Ramos (cell line): ENCODE results near the gene ATF6.

ENCODE experiments used
- in situ Hi-C: fragments of 300-500 bp; cut with MboI; formaldehyde crosslinking; loops from one replicate; pipeline ENCODE4 v1.14.3; 2022; ENCODE audit warnings: low sequenced_read_pairs; ENCODE audit not compliant: unreplicated experiment

Gene ATF6

GRCh38 chr1:161868832-161869231 is 102.7 kb downstream of the ATF6 start:
- in situ Hi-C loops: no loop called here

DNA sequence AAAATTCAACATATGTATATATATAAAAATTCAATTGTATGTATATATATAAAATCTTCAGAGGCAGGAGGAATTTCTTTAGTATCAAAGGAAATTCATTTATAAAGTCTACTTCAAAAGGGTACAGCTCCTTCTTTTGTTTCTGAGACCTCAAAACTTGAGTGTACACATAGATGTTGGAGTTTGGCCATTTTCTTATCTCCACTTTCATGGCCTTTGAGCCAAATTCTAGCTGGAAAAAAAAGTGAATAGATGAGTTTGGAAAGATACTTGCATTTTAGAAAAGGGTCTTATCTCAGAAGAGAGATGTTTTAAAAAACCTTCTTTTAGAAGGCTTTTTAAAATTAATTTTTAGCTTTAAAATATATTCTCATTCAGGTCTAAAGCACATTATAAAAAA is 103.2 kb downstream of the ATF6 start:
- in situ Hi-C loops: no loop called here

DNA sequence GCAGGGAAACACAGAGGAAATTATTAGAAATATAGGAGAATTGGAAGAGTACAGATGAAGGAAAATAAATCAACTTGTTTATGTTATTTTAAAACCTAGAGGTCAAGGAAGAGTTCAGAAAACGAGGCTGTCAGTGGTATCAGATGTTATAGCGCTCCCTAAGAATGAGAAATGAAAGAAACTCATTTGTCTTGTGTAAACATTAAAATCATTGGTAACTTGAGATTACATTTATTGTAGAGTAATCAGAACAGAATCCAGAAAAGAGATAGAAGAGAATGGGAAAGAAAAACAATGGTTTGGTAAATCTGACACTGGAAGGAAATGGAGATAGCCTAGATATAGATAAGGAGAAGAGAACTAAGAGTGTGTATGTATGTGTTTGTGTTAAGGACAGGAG is 106.4 kb downstream of the ATF6 start:
- in situ Hi-C loops: no loop called here

- in situ Hi-C loops: no loop called here
These were observed 113.1 kb downstream of the ATF6 start for GRCh38 chr1:161879261-161879660.

GRCh38 chr1:161884475-161884874 is 118.4 kb downstream of the ATF6 start:
- in situ Hi-C loops: no loop called here

- in situ Hi-C loops: no loop called here
These were observed 118.9 kb downstream of the ATF6 start for GRCh38 chr1:161885003-161885402.

- in situ Hi-C loops: no loop called here
These were observed 119.6 kb downstream of the ATF6 start for GRCh38 chr1:161885759-161886158.

- in situ Hi-C loops: no loop called here
These were observed 120.5 kb downstream of the ATF6 start for GRCh38 chr1:161886589-161886988.

DNA sequence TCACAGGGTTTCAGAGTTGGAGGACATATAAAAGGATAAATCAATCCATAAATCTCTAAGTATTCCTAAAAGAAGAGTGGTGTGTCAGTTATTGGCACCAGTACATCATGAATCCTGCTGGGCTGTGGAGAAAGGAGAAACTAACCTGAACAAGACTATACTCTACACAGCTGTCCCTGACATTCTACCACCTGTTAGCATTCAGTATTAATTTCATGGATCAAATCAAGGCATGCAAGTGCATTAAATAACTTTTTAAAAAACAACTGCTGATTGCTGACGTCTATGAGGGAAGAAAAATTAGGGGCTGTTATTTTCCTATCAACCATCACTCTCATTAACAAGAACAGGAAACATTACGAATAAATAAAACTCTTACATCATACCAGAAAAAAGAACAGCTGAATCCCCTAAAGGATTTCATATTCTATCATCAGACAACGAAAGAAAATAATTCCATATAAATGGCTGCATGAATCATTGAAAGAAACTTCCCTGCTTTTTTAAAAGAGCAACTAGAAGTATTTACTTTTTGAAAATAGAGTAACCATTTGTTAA is 121.7 kb downstream of the ATF6 start:
- in situ Hi-C loops: no loop called here

GRCh38 chr1:161890574-161890973 is 124.5 kb downstream of the ATF6 start:
- in situ Hi-C loops: no loop called here

GRCh38 chr1:161899091-161899490 is 133.0 kb downstream of the ATF6 start:
- in situ Hi-C loops: no loop called here

DNA sequence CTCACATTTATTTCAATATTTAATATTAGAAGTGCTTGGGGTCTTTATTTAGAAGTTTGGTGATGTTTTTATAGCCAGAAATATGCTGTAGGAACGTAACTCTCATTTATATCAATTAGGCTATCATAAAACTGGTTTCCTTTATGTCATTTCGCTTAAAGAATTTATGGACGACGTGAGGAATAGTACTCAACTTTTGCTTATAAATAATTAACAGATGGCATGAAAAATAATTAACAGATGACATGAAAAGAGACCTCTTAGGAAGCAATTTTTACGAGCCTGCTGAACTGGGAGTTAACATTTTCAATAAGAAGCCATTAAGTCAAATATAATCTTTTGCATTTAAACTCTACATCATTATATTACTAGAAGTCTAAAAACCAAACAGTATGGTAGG is 134.0 kb downstream of the ATF6 start:
- in situ Hi-C loops: no loop called here

GRCh38 chr1:161902182-161902581 is 136.1 kb downstream of the ATF6 start:
- in situ Hi-C loops: no loop called here

- in situ Hi-C loops: no loop called here
These were observed 139.3 kb downstream of the ATF6 start for GRCh38 chr1:161905269-161905884.

- in situ Hi-C loops: no loop called here
These were observed 141.1 kb downstream of the ATF6 start for GRCh38 chr1:161907265-161907664.

GRCh38 chr1:161908264-161908663 is 142.1 kb downstream of the ATF6 start:
- in situ Hi-C loops: no loop called here

- in situ Hi-C loops: no loop called here
These were observed 144.5 kb downstream of the ATF6 start for GRCh38 chr1:161910604-161911003.

DNA sequence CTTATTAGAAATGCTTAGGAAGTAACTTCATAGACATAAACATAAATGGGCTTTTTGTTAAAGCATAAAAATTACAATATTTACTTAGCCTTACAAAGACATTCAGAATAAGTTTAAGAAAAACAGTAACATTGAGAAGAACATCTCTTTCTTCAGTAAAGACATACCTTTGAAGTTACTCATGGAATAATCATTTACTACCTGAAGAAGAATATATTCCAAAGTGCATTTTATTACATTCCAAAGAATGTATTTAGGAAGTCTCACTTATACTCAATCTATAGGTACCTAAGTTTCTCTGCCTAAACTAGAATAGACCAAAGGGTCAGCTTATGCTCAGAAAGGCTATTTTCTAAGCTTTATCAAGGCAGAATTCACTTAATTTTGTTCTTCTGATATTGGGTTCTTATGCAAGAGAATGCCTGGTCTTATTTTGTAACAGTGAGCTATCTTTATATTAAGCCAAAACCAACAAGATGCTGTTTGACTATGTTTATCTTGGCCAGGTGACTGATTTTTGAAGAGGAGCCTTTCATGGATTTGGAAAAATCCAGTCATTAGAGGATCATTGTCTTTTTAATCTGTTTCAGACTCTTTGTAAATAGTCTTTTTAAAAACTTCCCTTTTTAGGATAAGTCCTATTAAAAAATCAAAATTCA is 147.5 kb downstream of the ATF6 start:
- in situ Hi-C loops: no loop called here

GRCh38 chr1:161914595-161914994 is 148.5 kb downstream of the ATF6 start:
- in situ Hi-C loops: no loop called here

GRCh38 chr1:161915051-161915503 is 149.0 kb downstream of the ATF6 start:
- in situ Hi-C loops: no loop called here

- in situ Hi-C loops: no loop called here
These were observed 149.9 kb downstream of the ATF6 start for GRCh38 chr1:161915978-161916377.

DNA sequence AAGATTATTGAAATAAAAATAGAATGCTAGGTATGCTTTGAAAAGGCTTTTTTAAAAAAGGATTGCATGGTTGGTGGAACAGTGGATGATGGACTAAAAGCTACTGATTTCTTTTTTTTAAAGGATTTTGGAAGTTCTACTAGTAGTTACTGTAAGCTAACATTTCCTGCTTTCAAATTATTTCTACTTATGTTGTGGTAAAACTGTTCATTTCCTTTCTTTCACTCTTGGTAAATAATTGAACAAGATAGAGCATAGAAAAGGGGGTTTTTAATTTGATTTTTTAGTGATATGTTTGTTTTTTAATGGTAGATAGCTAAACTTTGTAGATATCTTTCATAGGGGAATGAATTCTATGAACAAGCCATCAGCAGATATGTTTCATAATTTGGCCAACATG is 153.1 kb downstream of the ATF6 start:
- in situ Hi-C loops: no loop called here
